Heart left ventricle (tissue), 16 donors: ENCODE results near the gene ZNF491. TPM values are rescaled to one million over a fixed set of nuclear protein-coding genes. Genes with fewer than 3 reads are reported as not detected.
"Not testable (repeated sequence)": the region's sequence is repeated elsewhere in the genome, so short reads cannot be mapped to it uniquely, and the experiment has no call there.

Experiments
- ATAC-seq, 4 donors: fragments of 200-7000 bp; cut with Tn5 transposase; one replicate each; pipeline ENCODE4 v1.9.1; 2020 to 2022; ENCODE audit warnings: moderate library complexity in 4 of 4, mild to moderate bottlenecking in 3 of 4, moderate number of reproducible peaks in 1 of 4
- DNase-seq, 5 donors: peaks; one replicate each; pipeline ENCODE4 v3.0.0-alpha.2; 2020
- H3K27ac ChIP-seq, 12 donors: fragments of 200-600 bp; sonication (generic) in 4 of 12; one replicate each; pipeline versions ENCODE4 v1.5.0 to v1.8.0; 2016 to 2022; ENCODE audit warnings: mild to moderate bottlenecking in 2 of 12
- H3K27me3 ChIP-seq, 9 donors: fragments of 200-600 bp; sonication (generic) in 2 of 9; one replicate each; pipeline versions ENCODE4 v1.5.1 to v1.8.0; 2016 to 2022; ENCODE audit warnings: mild to moderate bottlenecking in 3 of 9
- H3K36me3 ChIP-seq, 9 donors: fragments of 200-600 bp; sonication (generic) in 2 of 9; one replicate each; pipeline versions ENCODE4 v1.5.0 to v1.8.0; 2018 to 2022; ENCODE audit warnings: mild to moderate bottlenecking in 2 of 9
- H3K4me1 ChIP-seq, 12 donors: fragments of 200-600 bp; sonication (generic) in 4 of 12; one replicate each; pipeline versions ENCODE4 v1.5.0 to v1.8.0; 2016 to 2022; ENCODE audit warnings: mild to moderate bottlenecking in 3 of 12
- H3K4me3 ChIP-seq, 12 donors: fragments of 200-600 bp; sonication (generic) in 4 of 12; one replicate each; pipeline versions ENCODE4 v1.5.0 to v1.8.0; 2017 to 2022; ENCODE audit warnings: mild to moderate bottlenecking in 9 of 12, moderate library complexity in 4 of 12
- H3K9me3 ChIP-seq, 12 donors: fragments of 200-600 bp; sonication (generic) in 4 of 12; one replicate each; pipeline versions ENCODE4 v1.5.0 to v1.8.0; 2016 to 2022; ENCODE audit warnings: mild to moderate bottlenecking in 1 of 12
- CTCF ChIP-seq, 12 donors: fragments of 200-600 bp; sonication (generic) in 4 of 12; IDR thresholded peaks; one replicate each; pipeline versions ENCODE4 v1.5.0 to v1.8.0; 2018 to 2022; ENCODE audit warnings: antibody characterized with exemption in 12 of 12, mild to moderate bottlenecking in 5 of 12
- POLR2A ChIP-seq, 2 donors: fragments of 450-650 bp; IDR thresholded peaks; one replicate each; pipeline ENCODE4 v1.6.1; 2017; ENCODE audit warnings: antibody characterized with exemption in 2 of 2, mild to moderate bottlenecking in 2 of 2, moderate library complexity in 2 of 2
- WGBS, 4 donors: extraction: QIAGEN DNeasy Blood & Tissue Kit in 2 of 4; methylation state at CpG; one replicate each; pipeline versions ENCODE4 v1.1.5 to v1.1.7; 2013 to 2018; 5-methylcytosine and 5-hydroxymethylcytosine counted together
- intact Hi-C, 10 donors: fragments of 100-400 bp; cut with DNase I; formaldehyde crosslinking; loops; one replicate each; pipeline versions ENCODE4 v1.11.1 to v1.14.2; 2022
- polyA plus RNA-seq, 2 donors: library from polyadenylated mRNA; stranded (reverse); fragments of 200-250 nt; gene quantifications; one replicate each; pipeline ENCODE4 v1.2.3, GENCODE V29; 2013
- total RNA-seq, 9 donors: library from RNA; depleted of rRNA in 2 of 9; stranded (reverse); fragments of >200 nt in 2 of 9; fragmentation: NEBNext Ultra II Directional in 3 of 9; extraction: Animal tissue kit (Norgen Biotek cat#: 25700) in 3 of 9; gene quantifications; one replicate each; pipeline versions ENCODE4 v1.1.0 to v1.2.4, GENCODE V29; 2016 to 2023
- donor health status: ischemic (EF 13 %, LVEDD 7.1; RV severe dilation, severe dysfunction).
- donor health status: healthy with polysubstance abuse.
- donor health status: DM: no; HTN: yes; CAD: no.
- donor health status: DM: no; HTN: no; CAD: no.
- donor health status: ischemic (EF 25% LVEDD 6.9; RV normal size, moderate dysfunction).
- donor health status: ischemic (EF 25% LVEDD 5.7; RV mildly dilated, moderate dysfunction).
- donor health status: healthy.
- donor health status: DM: yes; HTN: yes; CAD: no.
- donor health status: ischemic (EF 35%, LVEDD 5.7; RV mildly dilated, moderate dysfunction).
- donor health status: nonischemic (EF 11% LVEDD 7.7; RV severe dilation, severe dysfunction).
- donor health status: DM: yes; HTN: yes; CAD: no.
- donor health status: PGD.
- donor health status: ischemic (EF 29% LVEDD 5.4; RV normal size, mild dysfunction).
- donor health status: nonischemic (EF 23%, LVEDD 6.1; RV moderate dilation, normal function).

The ZNF491 gene
- total and polyA plus RNA-seq, 11 donors, result 0.91 to 3.4 (median 2.5) TPM

- WGBS, 4 donors, result 0 to 1% (median 0%) methylated on average over 35 to 55 of the region's 55 CpGs
- ATAC-seq, result peak; percentile 100
- intact Hi-C loops, result loop anchor here in 2 of 10 donors (1.0 to 2.0 kb wide), 2 partner anchors 15 to 16 kb away; partner anchors contain the start of gene ZNF491 (in 2 of the 2)
Measured at GRCh38 chr19:11814029-11814699, 15.8 kb downstream of the ZNF491 start, which contains the start of gene ZNF440. TSS of gene ZNF440 (plus strand) at chr19:11814273. CDS start at chr19:11814448, 175 bp downstream.

GRCh38 chr19:11814700-11815035, 16.3 kb downstream of the ZNF491 start:
- H3K4me1 ChIP-seq, result peaks cover 0 to 21% (median 5%) of the 10 kb centered on the region in 12 donors
- H3K27me3 ChIP-seq, result no peaks in the 10 kb centered on the region
- intact Hi-C loops, result loop anchor here in 2 of 10 donors (1.0 to 2.0 kb wide), 2 partner anchors 16 kb away; partner anchors contain the start of gene ZNF491 (in 2 of the 2)
- peak overlapping the region; percentile 43 to 97 (median 91) for H3K27ac ChIP-seq
- peaks cover 0 to 12% (median 0%) of the 10 kb centered on the region in 9 donors for H3K36me3 ChIP-seq
- DNase-seq (no peak), ATAC-seq (peak in 1 of 4 donors; percentile 41)
- 10 to 18% (median 14%) methylated on average over 11 to 13 of the region's 13 CpGs for WGBS, 4 donors
- TF ChIP-seq POLR2A (IDR thresholded peaks at IDR 0.05) (no peak), CTCF (IDR thresholded peaks at IDR 0.05) (no peak)
- no peaks in the 10 kb centered on the region for H3K9me3 ChIP-seq
- peak overlapping the region; percentile 63 to 99 (median 86) for H3K4me3 ChIP-seq

More at GRCh38 chr19:11814029-11814699, 15.8 kb downstream of the ZNF491 start, which contains the start of gene ZNF440:
- DNase-seq, result peak; percentile 96 to 97 (median 97)
- TF ChIP-seq POLR2A (IDR thresholded peaks at IDR 0.05) (peak; percentile 43 to 96), CTCF (IDR thresholded peaks at IDR 0.05) (no peak)
- Histone ChIP-seq H3K27ac (peak within 1 kb of the TSS; percentile 43 to 97 (median 91)), H3K27me3 (no peaks in the 10 kb centered on the region), H3K9me3 (no peaks in the 10 kb centered on the region), H3K4me1 (peaks cover 0 to 21% (median 5%) of the 10 kb centered on the region in 12 donors), H3K36me3 (peaks cover 0 to 7% (median 0%) of the 10 kb centered on the region in 9 donors), H3K4me3 (peak within 1 kb of the TSS; percentile 63 to 99 (median 86))

GRCh38 chr19:11821474-11822109, 23.3 kb downstream of the ZNF491 start:
- WGBS, 4 donors, result 57 to 85% (median 75%) methylated on average over 5 of the region's 5 CpGs
- no peak for DNase-seq
- no peak for ATAC-seq

GRCh38 chr19:11828957-11829876, 30.9 kb downstream of the ZNF491 start:
- H3K4me1 ChIP-seq, H3K4me3 ChIP-seq, H3K27me3 ChIP-seq, H3K27ac ChIP-seq, intact Hi-C loops, DNase-seq, ATAC-seq: not testable (repeated sequence)
- peaks cover 14 to 64% (median 34%) of the 10 kb centered on the region in 9 donors for H3K36me3 ChIP-seq
- WGBS, 4 donors, result 90 to 95% (median 94%) methylated on average over 7 of the region's 7 CpGs
- peaks cover 0 to 80% (median 32%) of the 10 kb centered on the region in 12 donors for H3K9me3 ChIP-seq

More at GRCh38 chr19:11821474-11822109, 23.3 kb downstream of the ZNF491 start:
- no peaks in the 10 kb centered on the region for H3K4me1 ChIP-seq
- no peak overlapping the region for H3K4me3 ChIP-seq
- no peaks in the 10 kb centered on the region for H3K27me3 ChIP-seq
- intact Hi-C loops, result no loop called here
- H3K27ac ChIP-seq, result no peak overlapping the region
- H3K9me3 ChIP-seq, result peaks cover 0 to 12% (median 0%) of the 10 kb centered on the region in 12 donors
- H3K36me3 ChIP-seq, result peaks cover 0 to 27% (median 4%) of the 10 kb centered on the region in 9 donors
- TF ChIP-seq CTCF (IDR thresholded peaks at IDR 0.05), result no peak
